ENCODE data around the gene HIVEP2. TPM values are rescaled to one million over a fixed set of nuclear protein-coding genes. Genes with fewer than 3 reads are reported as not detected.

HIVEP2 gene
- total RNA-seq, 1 donor from 2014 or later = 10.6 TPM

GRCh38 chr6:142839686-142840040 lies 105.3 kb downstream of the HIVEP2 start:
- peak; percentile 33 for DNase-seq

DNA sequence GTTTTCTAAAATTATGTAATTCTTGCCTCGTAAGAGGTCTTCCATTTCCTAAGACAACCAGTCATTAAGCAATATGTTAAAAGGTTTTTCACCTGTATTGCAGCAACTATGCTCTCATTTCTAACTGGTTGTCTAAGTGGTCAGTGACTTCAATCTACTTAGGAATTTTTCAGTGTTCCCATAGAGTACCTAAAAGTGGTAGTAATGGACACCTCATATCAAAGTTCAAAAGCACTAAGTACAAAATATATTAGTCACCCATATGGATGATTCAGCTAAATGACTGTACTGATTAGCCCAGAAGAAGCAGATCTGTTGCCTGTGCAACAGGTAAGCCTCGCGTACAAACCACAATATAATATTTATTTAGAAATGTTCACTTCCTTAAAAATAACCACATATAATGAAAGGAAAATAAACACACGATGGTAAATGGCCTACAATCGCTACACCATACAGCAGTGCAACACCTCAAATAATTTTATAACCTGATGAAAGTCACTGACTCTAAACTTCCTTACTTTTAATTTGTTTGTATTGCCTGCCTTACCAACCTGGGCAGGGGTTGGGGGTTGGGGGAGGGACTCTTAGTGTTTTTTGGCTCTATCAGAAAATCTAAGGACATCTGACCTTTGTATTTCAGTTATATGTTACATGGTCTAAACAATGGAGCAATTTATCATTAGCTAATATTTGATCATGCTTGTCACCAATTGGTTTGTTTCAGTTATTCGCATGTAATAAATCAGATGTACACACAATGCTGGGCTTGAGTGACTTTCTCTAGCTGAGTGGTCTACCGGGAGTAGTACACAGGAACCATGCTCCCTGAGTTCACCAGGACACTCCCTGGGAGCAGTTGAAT lies 105.9 kb downstream of the HIVEP2 start:
- DNase-seq = peak; percentile 45

DNA sequence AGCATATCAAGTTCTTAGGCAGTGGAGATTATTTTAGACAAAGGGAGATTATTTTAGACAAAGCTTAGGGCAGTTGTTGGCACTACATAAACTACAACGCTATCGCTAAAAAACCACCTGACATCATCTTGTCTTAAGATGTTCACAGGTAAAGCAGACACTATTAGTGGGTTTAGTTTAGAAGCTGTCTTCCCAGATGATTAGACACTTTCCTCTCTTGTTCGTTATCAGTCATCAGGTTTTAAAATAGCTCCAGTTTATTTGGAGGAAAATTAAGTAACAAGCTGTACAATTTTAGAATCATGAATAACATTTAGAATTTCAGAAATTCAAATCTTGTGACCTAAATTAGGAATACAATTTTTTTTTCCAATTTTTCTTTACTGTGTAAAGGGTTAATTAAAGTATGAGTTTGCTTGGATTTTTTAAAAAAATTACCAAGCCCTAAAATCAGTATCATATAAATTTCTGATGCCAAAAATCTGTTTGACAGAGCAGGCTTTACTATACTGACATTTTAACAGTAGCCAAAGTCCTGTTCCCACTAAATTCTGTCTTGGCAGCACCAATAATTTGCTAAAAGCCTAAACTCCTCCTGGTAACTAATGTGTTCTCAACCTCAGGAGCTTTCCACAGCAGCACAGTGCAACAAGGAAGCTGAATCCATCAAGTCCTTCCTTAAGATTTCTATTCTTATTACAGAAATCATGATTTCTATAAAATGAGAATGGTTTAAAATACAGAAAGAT lies 109.0 kb downstream of the HIVEP2 start:
- DNase-seq = no peak

GRCh38 chr6:142834853-142835252 lies 110.1 kb downstream of the HIVEP2 start:
- no peak for DNase-seq

- no peak for DNase-seq
Observed at GRCh38 chr6:142833798-142834197, 111.2 kb downstream of the HIVEP2 start.

GRCh38 chr6:142833054-142833453 lies 111.9 kb downstream of the HIVEP2 start:
- DNase-seq = peak; percentile 68

DNA sequence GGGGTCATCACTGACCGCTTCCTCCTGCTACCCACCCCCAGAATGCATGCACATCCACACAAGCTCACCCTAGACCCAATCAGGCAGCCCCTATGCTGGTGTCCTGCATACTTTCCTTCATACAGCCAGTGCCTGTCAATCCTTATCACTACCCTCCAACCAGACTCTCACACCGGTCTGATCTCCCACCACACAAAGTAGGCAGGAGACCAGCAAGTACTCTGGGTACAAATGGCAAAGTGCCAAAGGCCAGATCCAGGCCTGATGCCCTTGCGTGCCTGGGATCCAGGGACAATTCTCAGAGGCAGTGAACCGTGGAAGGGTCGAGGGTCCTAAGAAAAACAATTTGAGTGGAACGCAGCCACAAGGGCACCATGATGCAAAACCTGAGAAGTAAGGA lies 114.2 kb downstream of the HIVEP2 start:
- no peak for DNase-seq

DNA sequence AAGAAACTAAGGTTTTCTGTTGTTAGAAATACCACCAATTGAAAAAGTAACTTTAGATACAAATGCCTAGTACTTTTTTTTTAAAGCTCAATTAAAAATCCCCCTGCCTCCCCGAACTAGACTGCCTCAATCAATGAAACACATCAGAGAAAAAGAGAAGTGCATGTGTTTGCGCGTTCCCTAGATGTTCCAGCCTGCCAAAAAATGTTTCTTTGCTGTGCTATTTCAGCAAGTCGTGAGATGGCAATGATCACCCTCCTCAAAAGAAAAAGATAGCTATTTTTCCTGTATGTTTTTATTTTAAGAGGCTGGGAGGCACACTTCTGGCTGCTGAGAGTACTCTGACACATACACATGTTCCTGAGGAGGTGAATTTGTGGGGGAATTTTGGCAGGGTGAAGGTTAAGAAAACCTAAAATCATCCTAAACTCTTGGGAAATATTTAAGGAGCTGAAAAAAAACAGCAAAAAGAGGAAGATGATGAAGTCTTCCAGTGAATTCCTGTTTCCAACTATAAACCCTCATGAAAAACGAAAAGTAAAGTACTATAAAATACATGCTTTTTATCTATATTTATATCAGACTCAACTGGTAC lies 114.8 kb downstream of the HIVEP2 start:
- DNase-seq = no peak

DNA sequence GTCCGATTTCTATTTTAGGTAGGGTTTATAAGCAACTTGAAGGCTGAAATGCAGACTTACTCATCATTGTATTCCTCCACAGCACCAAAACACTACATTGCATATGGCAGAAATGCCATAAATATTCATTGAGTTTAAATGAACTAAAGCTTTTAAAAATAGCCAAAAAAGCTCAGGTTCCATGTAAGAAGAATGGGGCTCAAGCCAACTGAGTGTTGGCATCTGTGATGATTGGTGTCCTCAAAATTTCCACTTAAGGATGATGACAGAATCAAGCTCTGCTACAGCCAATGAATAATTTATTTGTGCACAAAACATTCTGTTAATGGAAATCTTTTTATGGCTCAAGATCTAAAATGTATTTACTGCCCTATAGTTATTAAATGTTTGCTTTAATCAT lies 115.4 kb downstream of the HIVEP2 start:
- DNase-seq = no peak

DNA sequence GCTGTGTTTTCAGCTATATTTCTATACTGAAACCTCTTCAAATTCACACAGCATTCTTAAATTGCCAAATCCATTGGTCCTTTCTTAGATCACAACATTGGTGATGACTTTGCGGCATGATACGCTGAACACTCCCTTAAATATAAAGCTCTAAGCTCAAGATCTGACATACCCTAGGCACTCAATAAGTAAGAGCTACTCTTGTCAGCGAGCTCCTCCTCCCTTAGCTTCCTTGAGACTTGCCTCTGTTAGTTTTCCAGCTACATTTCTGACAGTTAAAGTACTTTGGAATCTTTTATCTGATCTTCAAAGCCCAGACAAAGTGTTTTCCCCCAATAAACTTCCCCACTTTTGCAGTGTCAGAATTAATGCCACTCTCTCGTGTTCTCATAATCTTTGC lies 117.0 kb downstream of the HIVEP2 start:
- no peak for DNase-seq

GRCh38 chr6:142827369-142827768 lies 117.6 kb downstream of the HIVEP2 start:
- DNase-seq = peak; percentile 97

- no peak for DNase-seq
Observed at GRCh38 chr6:142825760-142826159, 119.2 kb downstream of the HIVEP2 start.

DNA sequence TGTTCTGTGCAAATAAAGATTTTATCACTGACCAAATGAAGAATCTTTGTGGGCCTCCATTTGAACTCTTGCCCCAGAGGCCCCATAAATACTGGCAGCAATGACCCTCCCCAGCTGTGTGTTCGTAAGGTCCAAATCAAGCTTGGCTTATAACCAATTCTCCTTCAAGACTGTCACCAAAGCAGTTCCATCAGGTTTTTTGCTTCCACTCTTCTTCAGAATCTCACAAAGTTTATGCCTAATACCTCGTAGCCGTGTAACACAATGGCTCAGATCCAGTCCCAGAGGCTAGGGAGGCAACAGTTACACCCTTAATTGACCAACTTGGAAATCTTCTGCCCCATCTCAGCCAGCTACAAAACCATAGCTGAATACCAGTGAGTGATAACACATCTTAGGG lies 120.5 kb downstream of the HIVEP2 start:
- no peak for DNase-seq

DNA sequence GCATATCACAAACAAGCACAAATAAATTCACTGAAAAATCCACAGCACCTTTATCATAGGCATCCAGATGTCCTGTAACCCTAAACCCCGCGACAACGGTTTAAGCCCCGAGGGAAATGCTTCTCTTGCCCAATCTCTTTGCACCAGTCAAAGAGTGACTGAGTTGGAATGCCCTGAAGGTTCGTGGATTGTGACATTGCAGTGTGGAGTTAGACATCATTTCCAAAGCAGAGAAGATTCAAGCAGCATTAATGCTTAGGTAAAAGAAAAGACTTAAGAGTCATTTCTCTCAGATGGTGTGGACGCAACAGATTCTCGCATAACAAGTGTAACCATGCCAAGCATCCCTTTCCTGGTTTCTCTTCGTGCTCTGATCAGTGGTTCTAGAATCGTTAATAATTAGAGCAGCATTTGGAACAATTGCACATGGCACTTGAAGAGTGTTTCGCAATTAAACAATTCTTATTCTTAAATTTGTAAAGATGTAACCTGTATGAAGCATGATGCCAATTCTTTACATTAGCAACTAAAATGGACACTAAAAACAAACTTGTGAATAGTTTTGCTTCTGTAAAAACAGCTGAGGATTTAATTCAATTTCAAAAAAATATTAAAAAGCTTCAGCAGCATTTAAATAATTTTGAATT lies 121.6 kb downstream of the HIVEP2 start:
- no peak for DNase-seq

DNA sequence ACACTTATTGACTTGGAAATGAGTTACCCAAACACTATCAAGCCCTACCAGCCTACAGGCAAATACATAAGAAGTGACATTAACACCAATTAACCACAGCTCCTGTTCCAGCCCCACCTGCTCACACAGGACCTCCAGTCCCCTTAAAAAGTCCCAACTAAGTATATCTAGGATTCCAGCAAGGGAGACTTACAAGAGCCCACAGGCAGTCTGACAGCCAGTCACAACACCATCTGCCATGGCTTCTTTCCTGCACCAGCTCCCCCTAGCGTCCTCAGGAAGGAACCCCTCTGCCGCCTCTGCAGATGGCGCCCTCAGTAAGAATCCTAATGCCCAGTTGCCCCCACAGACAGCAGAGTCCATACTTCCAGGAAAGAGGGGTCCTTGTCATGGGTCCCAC lies 122.1 kb downstream of the HIVEP2 start:
- DNase-seq = peak; percentile 15

DNA sequence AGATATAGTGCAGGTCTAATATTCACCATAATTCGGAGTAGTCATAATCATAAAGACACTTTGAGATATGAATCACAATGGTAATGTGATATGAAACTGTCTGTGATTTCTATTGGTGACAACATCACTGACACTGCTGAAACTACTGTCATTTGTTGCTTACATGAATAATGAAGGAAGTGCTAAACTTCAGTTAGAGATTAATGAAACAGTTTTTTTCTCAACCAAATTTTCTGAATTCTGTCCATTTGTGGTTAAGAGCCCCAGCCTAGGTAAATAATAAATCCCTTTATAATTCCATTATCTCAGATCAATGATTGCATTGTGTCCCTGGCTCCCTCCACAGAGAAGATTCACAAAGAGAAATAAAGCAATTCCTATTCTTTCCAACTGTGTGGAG lies 122.6 kb downstream of the HIVEP2 start:
- no peak for DNase-seq

- no peak for DNase-seq
Observed at GRCh38 chr6:142821860-142822259, 123.1 kb downstream of the HIVEP2 start.

DNA sequence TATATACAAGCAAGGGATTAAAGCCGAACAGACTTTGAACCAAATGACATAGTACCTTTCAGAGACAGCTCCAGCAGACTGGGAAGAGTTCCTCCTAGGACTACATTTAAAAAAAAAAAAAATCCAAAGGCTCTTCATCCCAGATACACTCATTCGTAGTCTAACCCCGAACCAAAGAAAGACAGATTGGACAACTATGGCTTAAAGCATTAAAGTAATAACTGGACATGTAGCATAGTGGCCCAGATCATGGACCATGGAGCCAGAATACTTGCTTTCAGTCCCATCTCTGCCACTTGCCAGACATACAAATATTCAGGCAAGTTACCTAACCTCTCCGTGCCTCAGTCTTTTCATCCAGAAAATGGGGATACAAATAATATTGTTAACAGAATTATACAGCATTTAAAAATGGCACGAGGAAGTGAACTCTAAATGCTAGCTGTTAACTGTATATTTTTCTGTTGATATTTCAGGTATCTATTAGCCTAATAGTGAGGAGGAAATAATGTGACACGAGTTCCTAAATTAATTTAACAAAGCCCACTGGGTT lies 123.7 kb downstream of the HIVEP2 start:
- DNase-seq = no peak

GRCh38 chr6:142820338-142821051 lies 124.5 kb downstream of the HIVEP2 start:
- peak; percentile 79 for DNase-seq

DNA sequence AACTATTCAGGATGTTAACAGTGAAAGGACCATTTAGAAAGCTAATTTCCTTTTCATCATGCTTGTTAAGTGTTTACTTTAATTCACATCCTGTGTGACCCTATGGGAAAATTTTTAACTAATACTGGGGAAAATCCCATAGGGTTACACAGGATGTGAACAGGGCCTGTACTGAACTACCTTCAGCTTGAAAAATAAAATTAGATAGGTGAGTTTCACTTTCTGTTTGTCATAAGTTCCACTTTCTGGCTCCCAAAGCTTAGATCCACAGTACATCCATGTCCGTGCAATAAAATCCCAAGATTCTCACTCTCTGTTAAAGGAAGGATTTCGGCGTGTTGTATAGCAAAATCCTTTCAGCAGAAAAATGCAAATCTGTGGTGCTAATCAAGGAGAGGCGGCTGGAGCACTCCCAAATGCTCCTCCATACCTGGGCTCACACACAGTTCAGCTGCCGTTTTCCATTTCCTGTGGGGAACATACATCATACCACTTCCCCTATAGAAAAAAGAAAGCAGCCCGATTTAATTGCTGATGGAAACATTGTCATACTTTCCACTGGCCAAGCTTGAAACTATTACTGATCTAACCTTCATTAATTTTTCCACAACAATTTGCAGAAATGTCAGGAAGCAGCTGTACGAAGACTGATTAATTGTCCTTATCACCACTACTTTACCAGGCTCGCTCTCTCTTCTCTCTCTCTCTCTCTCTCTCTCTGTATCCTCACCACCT lies 125.2 kb downstream of the HIVEP2 start:
- DNase-seq = peak; percentile 94

DNA sequence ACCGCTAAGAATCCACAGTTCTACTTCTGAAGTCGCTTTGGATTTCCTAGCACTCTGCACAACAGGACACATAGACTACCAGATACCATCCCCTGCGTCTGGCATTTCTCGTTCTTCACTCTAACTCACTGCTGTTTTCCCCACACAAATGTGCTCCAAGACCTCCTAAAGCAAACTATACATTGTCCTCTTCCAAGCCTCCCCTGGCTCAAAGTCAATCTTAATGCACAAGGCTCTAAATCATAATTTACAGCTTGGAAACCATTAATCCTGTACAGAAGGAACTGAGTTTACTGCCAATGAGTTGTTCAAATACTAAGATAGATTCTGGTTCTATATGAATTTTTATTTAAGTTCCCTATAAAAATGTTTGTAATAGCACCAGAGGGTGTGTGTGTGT lies 128.5 kb downstream of the HIVEP2 start:
- no peak for DNase-seq

Measured in dermis blood vessel endothelial cell (primary cell).